Measurements from ENCODE around the gene RTN4R. TPM values are rescaled to one million over a fixed set of nuclear protein-coding genes. Genes with fewer than 3 reads are reported as not detected.

Gene RTN4R
- total RNA-seq, 1 donor from 2014 or later, result 0.43 TPM

DNA sequence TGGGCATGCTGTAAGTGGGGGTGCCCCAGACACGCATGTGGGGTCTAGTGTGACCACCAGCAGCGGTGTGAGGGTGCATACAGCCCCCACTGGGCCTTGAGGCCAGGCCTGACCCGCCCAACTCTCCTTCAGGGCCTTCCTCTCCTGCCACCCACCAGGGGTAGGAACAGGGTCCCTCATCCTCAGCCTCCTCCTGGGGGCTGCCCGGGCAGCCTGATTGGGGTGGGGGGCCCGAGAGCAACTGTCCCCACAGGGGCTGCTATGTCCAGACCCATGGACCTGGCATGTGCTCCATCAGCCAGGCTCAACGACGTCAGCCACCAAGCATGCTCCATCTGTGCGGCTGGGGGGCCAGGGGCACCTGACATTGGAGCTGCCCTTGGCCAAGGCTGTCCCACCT is 27.2 kb downstream of the RTN4R start:
- H3K36me3 ChIP-seq, result no peaks in the 10 kb centered on the region
- peaks cover 0 to 26% of the 10 kb centered on the region in 2 donors for H3K4me1 ChIP-seq
- H3K27me3 ChIP-seq, result no peaks in the 10 kb centered on the region
- no peak overlapping the region for H3K4me3 ChIP-seq
- H3K27ac ChIP-seq, result no peak overlapping the region
- no peak for DNase-seq (ENCODE audit: low spot score in 2 of 2)
- intact Hi-C loops (cut with DNase I), result no loop called here
- H3K9me3 ChIP-seq, result no peaks in the 10 kb centered on the region
- TF ChIP-seq, protein P1, sequence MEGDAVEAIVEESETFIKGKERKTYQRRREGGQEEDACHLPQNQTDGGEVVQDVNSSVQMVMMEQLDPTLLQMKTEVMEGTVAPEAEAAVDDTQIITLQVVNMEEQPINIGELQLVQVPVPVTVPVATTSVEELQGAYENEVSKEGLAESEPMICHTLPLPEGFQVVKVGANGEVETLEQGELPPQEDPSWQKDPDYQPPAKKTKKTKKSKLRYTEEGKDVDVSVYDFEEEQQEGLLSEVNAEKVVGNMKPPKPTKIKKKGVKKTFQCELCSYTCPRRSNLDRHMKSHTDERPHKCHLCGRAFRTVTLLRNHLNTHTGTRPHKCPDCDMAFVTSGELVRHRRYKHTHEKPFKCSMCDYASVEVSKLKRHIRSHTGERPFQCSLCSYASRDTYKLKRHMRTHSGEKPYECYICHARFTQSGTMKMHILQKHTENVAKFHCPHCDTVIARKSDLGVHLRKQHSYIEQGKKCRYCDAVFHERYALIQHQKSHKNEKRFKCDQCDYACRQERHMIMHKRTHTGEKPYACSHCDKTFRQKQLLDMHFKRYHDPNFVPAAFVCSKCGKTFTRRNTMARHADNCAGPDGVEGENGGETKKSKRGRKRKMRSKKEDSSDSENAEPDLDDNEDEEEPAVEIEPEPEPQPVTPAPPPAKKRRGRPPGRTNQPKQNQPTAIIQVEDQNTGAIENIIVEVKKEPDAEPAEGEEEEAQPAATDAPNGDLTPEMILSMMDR (IDR thresholded peaks at IDR 0.05), result no peak

DNA sequence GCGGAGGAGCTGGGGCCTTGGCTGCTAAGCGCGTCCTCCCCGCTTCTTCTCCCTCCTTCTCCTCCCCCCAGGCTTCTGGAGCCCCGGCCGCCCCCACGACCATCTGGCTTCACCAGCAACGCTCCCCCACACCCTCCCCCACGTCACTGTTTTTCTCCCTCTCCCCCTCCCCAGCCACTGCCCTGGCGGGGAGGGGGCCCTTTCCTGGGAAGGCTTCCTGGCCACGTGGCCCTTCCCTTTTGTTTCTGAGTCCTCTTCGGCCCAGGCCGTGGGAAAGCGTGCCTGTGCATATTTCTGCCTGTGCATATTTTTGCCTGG is 27.7 kb downstream of the RTN4R start:
- no peak for DNase-seq (ENCODE audit: low spot score in 2 of 2)
- no peaks in the 10 kb centered on the region for H3K27me3 ChIP-seq
- intact Hi-C loops (cut with DNase I), result no loop called here
- TF ChIP-seq, protein P1 (IDR thresholded peaks at IDR 0.05), result no peak
- H3K4me1 ChIP-seq, result peaks cover 0 to 26% of the 10 kb centered on the region in 2 donors
- H3K9me3 ChIP-seq, result no peaks in the 10 kb centered on the region
- no peak overlapping the region for H3K4me3 ChIP-seq
- H3K27ac ChIP-seq, result no peak overlapping the region
- no peaks in the 10 kb centered on the region for H3K36me3 ChIP-seq

DNA sequence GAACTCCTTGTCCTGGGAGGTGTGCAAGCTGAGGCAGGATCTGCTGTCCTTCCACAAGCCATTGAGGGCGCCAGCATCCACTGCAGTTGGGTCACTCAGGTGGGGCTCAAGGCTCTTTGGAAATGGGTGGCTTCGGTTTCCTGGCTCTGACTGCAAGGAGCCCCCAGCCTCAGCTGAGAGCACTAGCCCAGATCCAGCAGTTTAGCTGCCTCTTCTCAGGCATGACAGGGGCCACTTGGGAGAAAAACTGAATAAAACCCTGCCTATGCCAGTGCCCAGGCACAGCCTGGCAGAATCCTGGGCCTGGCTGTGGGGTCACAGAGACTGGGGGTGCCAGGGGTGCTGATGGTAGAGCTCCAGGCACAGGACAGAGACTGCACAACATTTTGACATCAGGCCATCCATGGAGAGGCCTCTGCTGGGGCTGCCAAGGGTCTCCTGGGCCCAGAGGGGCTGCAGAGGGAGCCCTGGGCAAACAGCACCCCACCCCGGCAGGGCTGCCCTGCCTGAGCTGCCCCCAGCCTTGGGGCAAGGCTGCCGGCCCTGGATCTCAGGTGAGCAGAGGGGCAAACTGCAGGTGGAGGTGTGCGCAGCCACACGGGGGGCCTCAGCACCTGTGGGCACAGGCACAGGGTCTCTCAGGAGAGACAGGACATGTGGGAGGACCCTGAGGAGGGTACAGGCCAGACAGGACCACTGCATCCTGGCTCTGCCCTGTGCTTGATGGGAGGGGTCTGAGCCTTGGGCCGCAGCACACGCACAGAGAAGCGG is 28.3 kb downstream of the RTN4R start:
- H3K4me1 ChIP-seq, result peaks cover 0 to 26% of the 10 kb centered on the region in 2 donors
- peak overlapping the region in 1 of 2 donors; percentile 41 for H3K27ac ChIP-seq
- intact Hi-C loops (cut with DNase I), result no loop called here
- no peaks in the 10 kb centered on the region for H3K9me3 ChIP-seq
- DNase-seq (ENCODE audit: low spot score in 2 of 2), result no peak
- no peaks in the 10 kb centered on the region for H3K27me3 ChIP-seq
- H3K4me3 ChIP-seq, result no peak overlapping the region
- no peaks in the 10 kb centered on the region for H3K36me3 ChIP-seq
- TF ChIP-seq, protein P1 (IDR thresholded peaks at IDR 0.05), result no peak

DNA sequence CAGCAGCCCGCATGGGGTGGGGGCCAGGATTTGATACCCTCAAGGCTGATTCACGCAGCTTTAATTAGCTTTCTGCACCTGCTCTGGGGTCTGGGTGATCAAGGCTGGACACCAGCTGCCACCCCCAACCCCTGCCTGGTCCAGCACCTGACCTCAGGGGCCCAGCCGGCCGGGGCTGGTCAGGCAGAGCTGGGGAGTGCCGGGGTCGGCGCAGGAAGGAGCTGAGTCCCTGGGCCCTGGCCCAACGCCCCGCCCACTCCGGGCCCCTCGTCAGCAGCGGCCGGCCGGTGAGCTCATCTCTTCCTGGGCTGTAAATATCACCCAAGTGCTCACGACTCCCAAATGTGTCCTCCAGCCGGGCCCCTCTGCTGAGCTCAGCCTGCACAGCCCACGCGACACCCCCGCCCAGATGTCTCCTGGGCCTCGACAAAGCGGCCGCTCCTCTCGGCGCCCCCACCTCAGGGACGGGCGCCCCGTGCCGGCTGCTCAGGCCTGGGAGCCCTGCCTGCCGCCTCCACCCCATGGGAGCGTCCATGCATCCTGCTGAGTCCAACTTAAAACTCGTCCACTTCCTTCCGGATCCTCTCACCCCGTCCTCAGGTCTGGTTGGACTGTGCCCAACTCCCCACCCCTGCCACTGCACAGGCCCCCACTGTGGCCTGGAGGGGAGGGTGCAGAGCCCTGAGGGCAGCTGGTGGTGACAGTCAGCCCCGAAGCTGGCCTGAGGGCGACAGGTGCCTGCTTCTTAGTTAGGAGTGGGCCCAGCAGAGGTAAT is 29.0 kb downstream of the RTN4R start:
- peaks cover 0 to 26% of the 10 kb centered on the region in 2 donors for H3K4me1 ChIP-seq
- H3K27me3 ChIP-seq, result no peaks in the 10 kb centered on the region
- no peak for DNase-seq (ENCODE audit: low spot score in 2 of 2)
- H3K36me3 ChIP-seq, result no peaks in the 10 kb centered on the region
- no peak overlapping the region for H3K4me3 ChIP-seq
- no peaks in the 10 kb centered on the region for H3K9me3 ChIP-seq
- intact Hi-C loops (cut with DNase I), result no loop called here
- H3K27ac ChIP-seq, result peak overlapping the region; percentile 41 to 44
- TF ChIP-seq, protein P1 (IDR thresholded peaks at IDR 0.05), result no peak

DNA sequence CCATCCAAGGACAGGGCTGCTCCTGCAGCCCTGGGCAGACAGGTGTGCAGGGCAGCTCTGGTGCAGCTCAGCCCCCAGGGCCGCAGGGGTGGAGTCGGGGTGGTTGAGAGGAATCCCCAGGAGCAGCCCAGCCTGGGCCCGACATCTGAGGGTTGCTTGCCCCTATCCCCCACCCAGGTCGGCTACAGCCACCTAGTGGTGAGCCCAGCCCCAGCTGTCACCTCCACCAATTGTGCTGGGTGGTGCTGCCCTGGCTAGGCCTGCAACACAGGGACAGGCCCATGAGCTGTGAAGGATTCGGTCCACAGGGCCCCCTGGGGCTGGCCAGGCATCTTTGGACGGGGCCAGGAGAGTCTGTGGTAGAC is 29.6 kb downstream of the RTN4R start:
- peaks cover 0 to 22% of the 10 kb centered on the region in 2 donors for H3K4me1 ChIP-seq
- no peak overlapping the region for H3K4me3 ChIP-seq
- H3K27ac ChIP-seq, result peak overlapping the region in 1 of 2 donors; percentile 44
- intact Hi-C loops (cut with DNase I), result no loop called here
- H3K27me3 ChIP-seq, result no peaks in the 10 kb centered on the region
- no peak for DNase-seq (ENCODE audit: low spot score in 2 of 2)
- no peaks in the 10 kb centered on the region for H3K9me3 ChIP-seq
- no peaks in the 10 kb centered on the region for H3K36me3 ChIP-seq
- TF ChIP-seq, protein P1 (IDR thresholded peaks at IDR 0.05), result peak; percentile 25 to 54 (median 29)

All from ascending aorta (tissue), 2 donors.